ENCODE results near the gene COQ2. TPM values are rescaled to one million over a fixed set of nuclear protein-coding genes. Genes with fewer than 3 reads are reported as not detected.
"Not testable (repeated sequence)": the region's sequence is repeated elsewhere in the genome, so short reads cannot be mapped to it uniquely, and the experiment has no call there.

The COQ2 gene
- total and polyA plus RNA-seq, 2 experiments from 2014 or later, result 9.5 to 19.1 TPM

DNA sequence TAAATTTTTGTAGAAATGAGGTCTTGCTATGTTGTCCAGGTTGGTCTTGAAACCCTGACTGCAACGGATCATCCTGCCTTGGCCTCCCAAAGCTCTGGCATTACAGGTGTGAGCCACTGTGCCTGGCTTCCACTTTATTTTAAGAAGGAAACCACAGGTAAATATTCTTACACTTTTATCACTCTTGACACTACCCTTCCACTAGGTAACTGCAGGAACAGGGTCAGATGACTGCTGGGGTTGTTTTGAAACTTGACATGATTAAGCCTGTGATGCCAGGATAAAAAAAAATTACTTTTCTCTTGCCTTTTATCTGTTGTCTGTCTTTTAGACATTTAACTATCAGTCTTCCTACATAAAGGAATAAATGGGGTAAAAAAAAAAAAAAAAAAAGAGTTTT lies 43.5 kb downstream of the COQ2 start:
- Histone ChIP-seq H3K27ac (no peak overlapping the region), H3K79me2 (ENCODE audit: insufficient read depth) (no peaks in the 10 kb centered on the region), H2AFZ (no peak overlapping the region), H3K4me1 (ENCODE audit: insufficient read depth) (no peaks in the 10 kb centered on the region), H3K36me3 (ENCODE audit: low read depth) (no peaks in the 10 kb centered on the region), H3K9ac (no peak overlapping the region), H3K4me2 (ENCODE audit: unreplicated experiment) (no peak overlapping the region), H3K9me2 (ENCODE audit: insufficient read depth) (no peaks in the 10 kb centered on the region), H3K27me3 (replicated peaks; ENCODE audit: insufficient read depth) (no peaks in the 10 kb centered on the region), H3K4me3 (no peak overlapping the region), H3K9me3 (ENCODE audit: low read depth) (no peaks in the 10 kb centered on the region), H3F3A (ENCODE audit: insufficient read depth) (no peaks in the 10 kb centered on the region), H4K20me1 (ENCODE audit: insufficient read depth) (no peaks in the 10 kb centered on the region)
- TF ChIP-seq EZH2 (IDR thresholded peaks at IDR 0.05; ENCODE audit: insufficient read depth, poor library complexity, severe bottlenecking) (no peak), EZH2phosphoT487 (IDR thresholded peaks at IDR 0.05; ENCODE audit: insufficient read depth, low read depth) (no peak)
- in situ Hi-C loops (cut with MboI), result no loop called here
- WGBS, 2 experiments (ENCODE audit: low coverage in 1 of 2, low lambda C conversion rate in 2 of 2, missing lambda C conversion rate in 2 of 2), result 94 to 96% methylated on average over 1 of the region's 1 CpG
- DNase-seq, result no peak

DNA sequence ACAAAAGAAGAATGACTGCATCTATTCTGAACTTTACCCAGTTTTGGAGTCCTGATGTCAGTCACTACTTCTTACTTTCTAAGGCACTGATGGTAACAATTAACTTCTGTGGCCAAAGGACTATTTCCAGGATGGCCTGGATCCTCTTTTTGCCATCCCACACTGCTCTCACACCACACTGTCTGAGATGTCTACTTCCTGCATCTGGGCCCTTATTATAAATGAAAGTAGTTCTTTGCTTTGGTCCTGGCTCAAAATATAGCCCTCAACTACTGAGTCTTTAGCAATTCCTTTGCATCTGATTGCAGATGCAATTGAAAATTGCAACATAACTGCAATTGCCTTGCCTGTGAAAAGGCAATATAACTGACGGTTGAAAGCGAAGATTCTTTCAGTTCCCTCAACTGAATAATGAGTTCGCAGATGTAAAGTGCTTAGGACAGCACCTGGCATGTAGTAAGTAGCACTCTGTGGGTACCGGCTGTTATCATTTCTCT lies 44.2 kb downstream of the COQ2 start:
- H3K9ac ChIP-seq, result no peak overlapping the region
- no peak overlapping the region for H3K27ac ChIP-seq
- H3K27me3 ChIP-seq (replicated peaks; ENCODE audit: insufficient read depth), result no peaks in the 10 kb centered on the region
- no peaks in the 10 kb centered on the region for H3K79me2 ChIP-seq (ENCODE audit: insufficient read depth)
- H3K4me2 ChIP-seq (ENCODE audit: unreplicated experiment), result no peak overlapping the region
- in situ Hi-C loops (cut with MboI), result no loop called here
- no peaks in the 10 kb centered on the region for H3K4me1 ChIP-seq (ENCODE audit: insufficient read depth)
- H3K4me3 ChIP-seq, result no peak overlapping the region
- H3K9me3 ChIP-seq (ENCODE audit: low read depth), result no peaks in the 10 kb centered on the region
- H3K9me2 ChIP-seq (ENCODE audit: insufficient read depth), result no peaks in the 10 kb centered on the region
- WGBS, 2 experiments (ENCODE audit: low coverage in 1 of 2, low lambda C conversion rate in 2 of 2, missing lambda C conversion rate in 2 of 2), result 91 to 94% methylated on average over 4 of the region's 4 CpGs
- no peaks in the 10 kb centered on the region for H3F3A ChIP-seq (ENCODE audit: insufficient read depth)
- DNase-seq, result no peak
- no peak overlapping the region for H2AFZ ChIP-seq
- no peaks in the 10 kb centered on the region for H3K36me3 ChIP-seq (ENCODE audit: low read depth)
- no peaks in the 10 kb centered on the region for H4K20me1 ChIP-seq (ENCODE audit: insufficient read depth)
- TF ChIP-seq EZH2phosphoT487 (IDR thresholded peaks at IDR 0.05; ENCODE audit: insufficient read depth, low read depth) (no peak), EZH2 (IDR thresholded peaks at IDR 0.05; ENCODE audit: insufficient read depth, poor library complexity, severe bottlenecking) (no peak)

DNA sequence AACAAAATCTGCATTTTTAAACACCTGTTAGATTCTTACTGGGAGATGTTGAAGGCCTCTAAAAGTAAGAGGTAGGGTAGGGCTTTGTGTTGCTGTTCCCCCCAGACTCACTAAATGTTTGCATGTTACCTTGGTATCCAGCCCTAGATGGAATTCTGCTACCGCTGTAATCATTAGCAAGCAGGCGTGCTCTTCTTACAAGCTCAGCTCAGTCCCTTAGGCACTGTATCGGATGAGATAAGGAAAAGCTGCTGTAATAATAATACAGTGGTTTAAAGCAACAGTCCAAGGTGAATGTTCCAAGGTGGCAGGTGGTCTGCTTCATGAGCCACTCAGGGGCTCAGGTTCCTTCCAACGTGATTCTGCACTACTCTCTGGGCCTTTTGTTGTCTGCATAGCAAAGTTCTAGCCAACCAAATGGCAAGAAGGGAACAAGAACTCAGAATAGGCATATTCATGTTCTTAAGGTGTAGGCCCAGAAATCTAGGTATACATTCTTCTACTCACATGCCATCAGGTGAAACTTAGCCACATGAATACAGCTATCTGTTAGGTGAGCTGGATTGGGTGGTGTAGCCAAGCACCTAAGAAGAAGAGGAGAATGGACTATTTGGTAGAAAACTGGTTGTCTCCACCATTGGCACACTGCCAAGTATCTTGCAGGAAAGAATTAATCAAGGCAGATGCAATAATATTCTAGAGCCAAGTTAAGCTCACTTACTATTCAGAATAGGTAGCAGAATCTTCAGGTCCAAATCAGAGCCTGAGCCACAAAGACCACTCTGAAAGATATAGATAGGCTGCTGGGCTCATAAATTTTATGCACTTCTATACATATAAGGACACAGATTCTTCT lies 46.0 kb downstream of the COQ2 start:
- Histone ChIP-seq H3K4me3 (no peak overlapping the region), H3K4me2 (ENCODE audit: unreplicated experiment) (no peak overlapping the region), H3F3A (ENCODE audit: insufficient read depth) (no peaks in the 10 kb centered on the region), H3K9me2 (ENCODE audit: insufficient read depth) (no peaks in the 10 kb centered on the region), H3K9me3 (ENCODE audit: low read depth) (no peaks in the 10 kb centered on the region), H3K27ac (no peak overlapping the region), H3K4me1 (ENCODE audit: insufficient read depth) (no peaks in the 10 kb centered on the region), H4K20me1 (ENCODE audit: insufficient read depth) (no peaks in the 10 kb centered on the region), H3K9ac (no peak overlapping the region), H3K27me3 (replicated peaks; ENCODE audit: insufficient read depth) (no peaks in the 10 kb centered on the region), H3K79me2 (ENCODE audit: insufficient read depth) (no peaks in the 10 kb centered on the region), H2AFZ (no peak overlapping the region), H3K36me3 (ENCODE audit: low read depth) (no peaks in the 10 kb centered on the region)
- WGBS, 2 experiments (ENCODE audit: low coverage in 1 of 2, low lambda C conversion rate in 2 of 2, missing lambda C conversion rate in 2 of 2), result 95 to 97% methylated on average over 4 of the region's 4 CpGs
- peak; percentile 14 for DNase-seq
- no peak for TF ChIP-seq EZH2phosphoT487 (IDR thresholded peaks at IDR 0.05; ENCODE audit: insufficient read depth, low read depth)
- TF ChIP-seq EZH2 (IDR thresholded peaks at IDR 0.05; ENCODE audit: insufficient read depth, poor library complexity, severe bottlenecking), result no peak
- in situ Hi-C loops (cut with MboI), result no loop called here

GRCh38 chr4:83237591-83237990 lies 47.0 kb downstream of the COQ2 start:
- in situ Hi-C loops (cut with MboI), result no loop called here
- Histone ChIP-seq H3K9ac (no peak overlapping the region), H2AFZ (no peak overlapping the region), H3K4me2 (ENCODE audit: unreplicated experiment) (no peak overlapping the region), H3K27ac (no peak overlapping the region), H3K9me3 (ENCODE audit: low read depth) (no peaks in the 10 kb centered on the region), H3K9me2 (ENCODE audit: insufficient read depth) (no peaks in the 10 kb centered on the region), H3K36me3 (ENCODE audit: low read depth) (no peaks in the 10 kb centered on the region), H3K4me1 (ENCODE audit: insufficient read depth) (no peaks in the 10 kb centered on the region), H4K20me1 (ENCODE audit: insufficient read depth) (no peaks in the 10 kb centered on the region), H3K27me3 (replicated peaks; ENCODE audit: insufficient read depth) (no peaks in the 10 kb centered on the region), H3F3A (ENCODE audit: insufficient read depth) (no peaks in the 10 kb centered on the region), H3K4me3 (no peak overlapping the region), H3K79me2 (ENCODE audit: insufficient read depth) (no peaks in the 10 kb centered on the region)
- WGBS, 2 experiments (ENCODE audit: low coverage in 1 of 2, low lambda C conversion rate in 2 of 2, missing lambda C conversion rate in 2 of 2), result 68 to 77% methylated on average over 2 of the region's 2 CpGs
- DNase-seq, result no peak
- TF ChIP-seq EZH2 (IDR thresholded peaks at IDR 0.05; ENCODE audit: insufficient read depth, poor library complexity, severe bottlenecking), result no peak
- no peak for TF ChIP-seq EZH2phosphoT487 (IDR thresholded peaks at IDR 0.05; ENCODE audit: insufficient read depth, low read depth)

DNA sequence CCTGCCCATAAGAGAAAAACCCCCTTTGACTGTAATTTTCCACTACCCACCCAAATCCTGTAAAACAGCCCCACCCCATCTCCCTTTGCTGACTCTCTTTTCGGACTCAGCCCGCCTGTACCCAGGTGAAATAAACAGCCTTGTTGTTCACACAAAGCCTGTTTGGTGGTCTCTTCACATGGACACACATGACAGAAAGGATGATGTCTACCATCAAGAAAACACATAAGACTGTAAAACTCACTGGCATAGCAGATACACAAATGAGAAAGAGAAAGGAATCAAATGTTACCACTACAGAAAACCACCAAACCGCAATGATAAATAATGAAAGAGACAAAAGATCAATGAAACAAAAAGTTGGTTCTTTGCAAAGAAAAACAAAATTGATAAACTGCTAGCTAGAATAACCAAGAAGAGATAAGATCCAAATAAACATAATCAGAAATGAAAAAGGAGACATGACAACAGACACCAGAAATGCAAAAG lies 48.9 kb downstream of the COQ2 start:
- H3F3A ChIP-seq (ENCODE audit: insufficient read depth); H3K9me3 ChIP-seq (ENCODE audit: low read depth); H3K4me2 ChIP-seq (ENCODE audit: unreplicated experiment); H3K4me1 ChIP-seq (ENCODE audit: insufficient read depth); H4K20me1 ChIP-seq (ENCODE audit: insufficient read depth); H2AFZ ChIP-seq; H3K36me3 ChIP-seq (ENCODE audit: low read depth); H3K79me2 ChIP-seq (ENCODE audit: insufficient read depth); DNase-seq; H3K27me3 ChIP-seq (replicated peaks; ENCODE audit: insufficient read depth); H3K9me2 ChIP-seq (ENCODE audit: insufficient read depth); in situ Hi-C loops (cut with MboI); H3K27ac ChIP-seq; H3K9ac ChIP-seq; H3K4me3 ChIP-seq: not testable (repeated sequence)
- WGBS, 2 experiments (ENCODE audit: low coverage in 1 of 2, low lambda C conversion rate in 2 of 2, missing lambda C conversion rate in 2 of 2), result 98% methylated on average over 3 of the region's 3 CpGs
